Caco-2 (cell line): Measurements from ENCODE around the gene RIIAD1. TPM values are rescaled to one million over a fixed set of nuclear protein-coding genes. Genes with fewer than 3 reads are reported as not detected.

Experiments
- BruUV-seq: library from RNA; stranded (reverse); fragments of 400-500 nt; replicated peaks from 2 replicates; lab custom pipeline; 2021; lab: Mats Ljungman, UMichigan
- CTCF ChIA-PET: fragments of 300-600 bp; sonication (Branson Sonifier 250); formaldehyde crosslinking; loops from one replicate; lab custom pipeline; 2022; ENCODE audit warnings: antibody characterized with exemption; lab: Charles Lee
- POLR2A ChIA-PET: fragments of 300-600 bp; sonication (Branson Sonifier 250); formaldehyde crosslinking; loops from one replicate; lab custom pipeline; 2022; ENCODE audit warnings: antibody characterized with exemption; lab: Charles Lee
- DNase-seq, 2 experiments: peaks; one replicate each; pipeline versions ENCODE4 v3.0.0 to v3.0.0-alpha.2; 2020 to 2022
- H3K27me3 ChIP-seq: replicated peaks from 2 replicates; pipeline ENCODE4 v1.6.0; 2011; ENCODE audit warnings: low read length; ENCODE audit not compliant: control insufficient read depth, insufficient read depth
- H3K36me3 ChIP-seq: 2 replicates; pipeline ENCODE4 v1.5.1; 2011; ENCODE audit warnings: low read length; ENCODE audit not compliant: control insufficient read depth, insufficient read depth
- H3K4me1 ChIP-seq: fragments of 250-450 bp; sonication (Bioruptor Pico); 2 replicates; pipeline ENCODE4 v1.5.1; 2020; ENCODE audit warnings: mild to moderate bottlenecking
- H3K4me3 ChIP-seq: 2 replicates; pipeline ENCODE4 v1.5.1; 2011; ENCODE audit warnings: low read depth, mild to moderate bottlenecking, control low read depth, low read length
- H3K9me3 ChIP-seq: fragments of 250-450 bp; sonication (Bioruptor Pico); 2 replicates; pipeline ENCODE4 v1.5.1; 2020; ENCODE audit warnings: mild to moderate bottlenecking, moderate library complexity
- H3K27ac Mint-ChIP-seq: one replicate; pipeline ENCODE4 v1.8.0; 2022; ENCODE audit warnings: mixed read lengths; ENCODE audit not compliant: unreplicated experiment
- H3K27me3 Mint-ChIP-seq: one replicate; pipeline ENCODE4 v1.8.0; 2022; ENCODE audit warnings: mixed read lengths; ENCODE audit not compliant: insufficient read depth, unreplicated experiment
- H3K36me3 Mint-ChIP-seq: one replicate; pipeline ENCODE4 v1.8.0; 2022; ENCODE audit warnings: mild to moderate bottlenecking, mixed read lengths; ENCODE audit not compliant: insufficient read depth, unreplicated experiment
- H3K4me1 Mint-ChIP-seq: one replicate; pipeline ENCODE4 v1.8.0; 2022; ENCODE audit warnings: low read depth, mixed read lengths; ENCODE audit not compliant: unreplicated experiment
- H3K4me3 Mint-ChIP-seq: one replicate; pipeline ENCODE4 v1.8.0; 2022; ENCODE audit warnings: mild to moderate bottlenecking, moderate library complexity, mixed read lengths; ENCODE audit not compliant: unreplicated experiment
- H3K9me3 Mint-ChIP-seq: one replicate; pipeline ENCODE4 v1.8.0; 2022; ENCODE audit warnings: mixed read lengths; ENCODE audit not compliant: unreplicated experiment
- CTCF ChIP-seq, 2 experiments: fragments of 200-600 bp in 1 of 2; IDR thresholded peaks; 1 replicate in 1 of 2; 2 replicates in 1 of 2; pipeline versions ENCODE4 v1.5.1 to v1.8.0; 2011 to 2022; ENCODE audit warnings: antibody characterized with exemption in 1 of 2, control low read depth in 1 of 2, inconsistent platforms in 1 of 2, low read depth in 1 of 2, low read length in 1 of 2, mild to moderate bottlenecking in 1 of 2, moderate library complexity in 1 of 2; ENCODE audit not compliant: insufficient read depth in 1 of 2, severe bottlenecking in 1 of 2, unreplicated experiment in 1 of 2
- intact Hi-C: fragments of 100-400 bp; cut with micrococcal nuclease; formaldehyde crosslinking; loops from one replicate; pipeline ENCODE4 v1.10.0; 2022; ENCODE audit not compliant: unreplicated experiment
- total RNA-seq: library from RNA; stranded (reverse); gene quantifications from 2 replicates; pipeline ENCODE4 v1.2.3, GENCODE V29; 2022

The RIIAD1 gene
- total RNA-seq, 1 experiment from 2014 or later = 1.0 TPM

GRCh38 chr1:151702936-151703335 lies 18.4 kb upstream of the RIIAD1 start:
- H3K36me3 Mint-ChIP-seq = peaks cover 7% of the 10 kb centered on the region
- H3K27me3 Mint-ChIP-seq = no peaks in the 10 kb centered on the region
- H3K9me3 Mint-ChIP-seq = no peaks in the 10 kb centered on the region
- POLR2A ChIA-PET = interaction anchor here (0.6 kb wide), 1 partner anchor 66 kb away, joined by 10 read pairs; no protein-coding TSS in a partner anchor
- Histone ChIP-seq H3K36me3 (no peaks in the 10 kb centered on the region), H3K4me1 (peaks cover 3% of the 10 kb centered on the region; the same call in 1 of the 2 replicates), H3K9me3 (no peaks in the 10 kb centered on the region), H3K27me3 (no peaks in the 10 kb centered on the region), H3K4me3 (no peak overlapping the region)
- no TSS peak for BruUV-seq
- peak overlapping the region; percentile 50 for H3K27ac Mint-ChIP-seq
- intact Hi-C loops = no loop called here
- no peak overlapping the region for H3K4me3 Mint-ChIP-seq
- peaks cover 4% of the 10 kb centered on the region for H3K4me1 Mint-ChIP-seq
- CTCF ChIA-PET = no interaction called here
- TF ChIP-seq CTCF (IDR thresholded peaks at IDR 0.05; ENCODE audit: insufficient read depth in 1 of 2, low read depth in 1 of 2, low read length in 1 of 2, severe bottlenecking in 1 of 2, unreplicated experiment in 1 of 2) = no peak
- DNase-seq = no peak

GRCh38 chr1:151703813-151704212 lies 17.5 kb upstream of the RIIAD1 start:
- BruUV-seq = no TSS peak

DNA sequence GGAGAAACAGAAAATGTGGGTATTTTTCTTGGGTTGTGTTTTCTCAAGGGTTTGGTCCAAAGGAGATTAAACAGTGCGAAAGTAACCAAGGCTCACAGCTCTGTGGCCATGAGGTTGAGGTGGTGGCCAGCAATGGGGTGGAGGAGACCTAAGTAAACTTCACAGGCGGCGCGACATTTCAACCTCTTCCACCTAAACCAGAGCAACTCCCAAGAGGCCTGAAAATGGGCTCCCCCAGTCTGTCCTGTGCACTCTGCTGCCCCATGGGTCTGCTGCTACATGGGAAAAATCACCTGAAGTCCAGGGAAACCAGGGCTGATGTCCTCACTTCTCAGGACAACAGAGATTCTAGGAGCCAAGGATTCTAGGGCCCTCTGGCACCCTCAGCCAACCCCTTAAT lies 17.1 kb upstream of the RIIAD1 start:
- no peak overlapping the region for H3K4me3 Mint-ChIP-seq
- POLR2A ChIA-PET = no interaction called here
- no peak overlapping the region for H3K4me3 ChIP-seq
- no peak for TF ChIP-seq CTCF (IDR thresholded peaks at IDR 0.05; ENCODE audit: insufficient read depth in 1 of 2, low read depth in 1 of 2, low read length in 1 of 2, severe bottlenecking in 1 of 2, unreplicated experiment in 1 of 2)
- H3K27me3 ChIP-seq = no peaks in the 10 kb centered on the region
- no peaks in the 10 kb centered on the region for H3K9me3 Mint-ChIP-seq
- no peaks in the 10 kb centered on the region for H3K9me3 ChIP-seq
- no peak overlapping the region for H3K27ac Mint-ChIP-seq
- BruUV-seq = no TSS peak
- no peaks in the 10 kb centered on the region for H3K27me3 Mint-ChIP-seq
- CTCF ChIA-PET = no interaction called here
- intact Hi-C loops = no loop called here
- H3K4me1 ChIP-seq = peaks cover 3% of the 10 kb centered on the region; the same call in 1 of the 2 replicates
- peaks cover 7% of the 10 kb centered on the region for H3K36me3 Mint-ChIP-seq
- H3K36me3 ChIP-seq = no peaks in the 10 kb centered on the region
- H3K4me1 Mint-ChIP-seq = peaks cover 4% of the 10 kb centered on the region
- no peak for DNase-seq

More at GRCh38 chr1:151703813-151704212, 17.5 kb upstream of the RIIAD1 start:
- Mint-ChIP-seq H3K4me3 (no peak overlapping the region), H3K27me3 (no peaks in the 10 kb centered on the region), H3K36me3 (peaks cover 7% of the 10 kb centered on the region), H3K27ac (no peak overlapping the region), H3K9me3 (no peaks in the 10 kb centered on the region), H3K4me1 (peaks cover 4% of the 10 kb centered on the region)
- CTCF ChIA-PET = no interaction called here
- TF ChIP-seq CTCF (IDR thresholded peaks at IDR 0.05; ENCODE audit: insufficient read depth in 1 of 2, low read depth in 1 of 2, low read length in 1 of 2, severe bottlenecking in 1 of 2, unreplicated experiment in 1 of 2) = no peak
- Histone ChIP-seq H3K4me1 (peaks cover 3% of the 10 kb centered on the region; the same call in 1 of the 2 replicates), H3K27me3 (no peaks in the 10 kb centered on the region), H3K4me3 (no peak overlapping the region), H3K36me3 (no peaks in the 10 kb centered on the region), H3K9me3 (no peaks in the 10 kb centered on the region)
- no peak for DNase-seq
- POLR2A ChIA-PET = no interaction called here
- intact Hi-C loops = no loop called here
